T-helper 9 cell (primary cell): Measurements from ENCODE around the gene GGTLC2.
"Not testable (repeated sequence)": the region's sequence is repeated elsewhere in the genome, so short reads cannot be mapped to it uniquely, and the experiment has no call there.

Source experiments
- DNase-seq: peaks from one replicate; pipeline ENCODE4 v3.0.0-alpha.2; 2020

GGTLC2 gene

GRCh38 chr22:22642255-22642654 is 2.2 kb upstream of the GGTLC2 start:
- DNase-seq: not testable (repeated sequence)

GRCh38 chr22:22645969-22646368 is 1.6 kb downstream of the GGTLC2 start:
- DNase-seq: not testable (repeated sequence)

GRCh38 chr22:22647952-22648351 is 3.5 kb downstream of the GGTLC2 start:
- not testable (repeated sequence) for DNase-seq

GRCh38 chr22:22648863-22649536 is 4.6 kb downstream of the GGTLC2 start:
- DNase-seq: not testable (repeated sequence)

- not testable (repeated sequence) for DNase-seq
Observed at GRCh38 chr22:22649761-22650160, 5.3 kb downstream of the GGTLC2 start.

- not testable (repeated sequence) for DNase-seq
Observed at GRCh38 chr22:22650398-22650797, 6.0 kb downstream of the GGTLC2 start.

GRCh38 chr22:22650803-22651515 is 6.5 kb downstream of the GGTLC2 start:
- not testable (repeated sequence) for DNase-seq

GRCh38 chr22:22651593-22651992 is 7.2 kb downstream of the GGTLC2 start:
- not testable (repeated sequence) for DNase-seq

GRCh38 chr22:22652102-22652501 is 7.7 kb downstream of the GGTLC2 start:
- DNase-seq: not testable (repeated sequence)

GRCh38 chr22:22652573-22652972 is 8.2 kb downstream of the GGTLC2 start:
- not testable (repeated sequence) for DNase-seq

GRCh38 chr22:22653677-22654381 is 9.4 kb downstream of the GGTLC2 start:
- DNase-seq: not testable (repeated sequence)

- DNase-seq: no peak
Observed at GRCh38 chr22:22655452-22656290, 11.3 kb downstream of the GGTLC2 start.

GRCh38 chr22:22657712-22658111 is 13.3 kb downstream of the GGTLC2 start:
- DNase-seq: no peak

GRCh38 chr22:22661275-22661674 is 16.9 kb downstream of the GGTLC2 start:
- no peak for DNase-seq

GRCh38 chr22:22662095-22662494 is 17.7 kb downstream of the GGTLC2 start:
- DNase-seq: no peak

GRCh38 chr22:22663861-22664800 is 19.7 kb downstream of the GGTLC2 start:
- DNase-seq: no peak

GRCh38 chr22:22666307-22667091 is 22.1 kb downstream of the GGTLC2 start:
- no peak for DNase-seq

- no peak for DNase-seq
Observed at GRCh38 chr22:22667966-22668880, 23.8 kb downstream of the GGTLC2 start.

- no peak for DNase-seq
Observed at GRCh38 chr22:22669093-22669492, 24.7 kb downstream of the GGTLC2 start.
